GM23338 (cell line): ENCODE measurements around the gene SYNDIG1. TPM values are rescaled to one million over a fixed set of nuclear protein-coding genes. Genes with fewer than 3 reads are reported as not detected.

Experiments used
- ATAC-seq: fragments of 200-7000 bp; cut with Tn5 transposase; 3 replicates; pipeline ENCODE4 v1.9.1; 2020
- DNase-seq: peaks from one replicate; pipeline ENCODE4 v3.0.0-alpha.2; 2015; ENCODE audit warnings: low spot score
- H2AFZ ChIP-seq: fragments of 200-600 bp; sonication (generic); 2 replicates; pipeline ENCODE4 v1.8.0; 2016; ENCODE audit warnings: antibody characterized with exemption, mild to moderate bottlenecking, moderate library complexity
- H3F3A ChIP-seq: fragments of 200-600 bp; sonication (generic); replicated peaks from 2 replicates; pipeline ENCODE4 v1.8.0; 2017; ENCODE audit warnings: antibody characterized with exemption, mixed run types, low read depth
- H3K27ac ChIP-seq: fragments of 200-600 bp; sonication (generic); 2 replicates; pipeline ENCODE4 v1.6.1; 2016; ENCODE audit warnings: low read depth
- H3K27me3 ChIP-seq: fragments of 200-600 bp; sonication (generic); 2 replicates; pipeline ENCODE4 v1.8.0; 2016; ENCODE audit warnings: mild to moderate bottlenecking, mixed run types, moderate library complexity; ENCODE audit not compliant: insufficient read depth
- H3K36me3 ChIP-seq: fragments of 200-600 bp; sonication (generic); 2 replicates; pipeline ENCODE4 v1.8.0; 2016; ENCODE audit warnings: mild to moderate bottlenecking; ENCODE audit not compliant: insufficient read depth
- H3K4me1 ChIP-seq: fragments of 200-600 bp; sonication (generic); 2 replicates; pipeline ENCODE4 v1.8.0; 2016; ENCODE audit warnings: mild to moderate bottlenecking, moderate library complexity; ENCODE audit not compliant: insufficient read depth
- H3K4me2 ChIP-seq: fragments of 200-600 bp; sonication (generic); 2 replicates; pipeline ENCODE4 v1.7.1; 2017; ENCODE audit warnings: mixed run types
- H3K4me3 ChIP-seq: fragments of 200-600 bp; sonication (generic); 2 replicates; pipeline ENCODE4 v1.6.1; 2016; ENCODE audit warnings: mixed run types
- H3K79me2 ChIP-seq: fragments of 200-600 bp; sonication (generic); replicated peaks from 2 replicates; pipeline ENCODE4 v1.8.0; 2017; ENCODE audit warnings: mild to moderate bottlenecking; ENCODE audit not compliant: insufficient read depth
- H3K9me2 ChIP-seq: fragments of 200-600 bp; sonication (generic); 2 replicates; pipeline ENCODE4 v1.8.0; 2017; ENCODE audit not compliant: insufficient read depth
- H4K20me1 ChIP-seq: fragments of 200-600 bp; sonication (generic); replicated peaks from 2 replicates; pipeline ENCODE4 v1.8.0; 2017; ENCODE audit warnings: mild to moderate bottlenecking; ENCODE audit not compliant: insufficient read depth
- H3K27ac Mint-ChIP-seq: 2 replicates; pipeline ENCODE4 v1.8.0; 2020; ENCODE audit warnings: inconsistent platforms, mild to moderate bottlenecking, moderate library complexity, mixed read lengths
- H3K27me3 Mint-ChIP-seq: 3 replicates; pipeline ENCODE4 v1.8.0; 2022; ENCODE audit warnings: low read depth, mild to moderate bottlenecking, moderate library complexity, mixed read lengths, inconsistent platforms; ENCODE audit not compliant: insufficient read depth, poor library complexity
- H3K36me3 Mint-ChIP-seq: 3 replicates; pipeline ENCODE4 v1.8.0; 2021; ENCODE audit warnings: low read depth, mild to moderate bottlenecking, inconsistent platforms, moderate library complexity, mixed read lengths
- H3K4me1 Mint-ChIP-seq: 3 replicates; pipeline ENCODE4 v1.8.0; 2020; ENCODE audit warnings: mild to moderate bottlenecking, inconsistent platforms, mixed read lengths
- H3K4me3 Mint-ChIP-seq: 3 replicates; pipeline ENCODE4 v1.8.0; 2021; ENCODE audit warnings: moderate library complexity, mild to moderate bottlenecking, inconsistent platforms, mixed read lengths
- H3K9me3 Mint-ChIP-seq: 3 replicates; pipeline ENCODE4 v1.8.0; 2020; ENCODE audit warnings: moderate library complexity, mild to moderate bottlenecking, inconsistent platforms, mixed read lengths
- CREB1 ChIP-seq: fragments of 250-450 bp; sonication (Bioruptor Pico); IDR thresholded peaks from 2 replicates; pipeline ENCODE4 v1.5.0; 2020; ENCODE audit warnings: low read depth, mild to moderate bottlenecking, moderate library complexity
- EZH2 ChIP-seq: fragments of 200-600 bp; sonication (generic); IDR thresholded peaks from one replicate; pipeline ENCODE4 v1.8.0; 2017; ENCODE audit warnings: antibody characterized with exemption, mild to moderate bottlenecking, low read depth; ENCODE audit not compliant: unreplicated experiment
- EZH2phosphoT487 ChIP-seq: fragments of 200-600 bp; sonication (generic); IDR thresholded peaks from one replicate; pipeline ENCODE4 v1.8.1; 2018; ENCODE audit warnings: antibody characterized with exemption; ENCODE audit not compliant: unreplicated experiment
- JUNB ChIP-seq: IDR thresholded peaks from one replicate; pipeline ENCODE4 v1.6.1; 2016; ENCODE audit warnings: antibody characterized with exemption; ENCODE audit not compliant: unreplicated experiment
- NANOG ChIP-seq: IDR thresholded peaks from 2 replicates; pipeline ENCODE4 v1.6.1; 2016; ENCODE audit warnings: antibody characterized with exemption, borderline replicate concordance
- POLR2AphosphoS5 ChIP-seq: IDR thresholded peaks from 2 replicates; pipeline ENCODE4 v1.6.1; 2016; ENCODE audit warnings: antibody characterized with exemption, low read depth
- STAT1 ChIP-seq: IDR thresholded peaks from one replicate; pipeline ENCODE4 v1.6.1; 2016; ENCODE audit warnings: antibody characterized with exemption; ENCODE audit not compliant: unreplicated experiment
- ZNF331 ChIP-seq: fragments of 250-450 bp; sonication (Bioruptor Pico); IDR thresholded peaks from 2 replicates; pipeline ENCODE4 v1.5.0; 2020; ENCODE audit warnings: low read depth, mild to moderate bottlenecking, moderate library complexity
- polyA plus RNA-seq: library from polyadenylated mRNA; unstranded; fragments of >200 nt; fragmentation: Nextera tagmentation; extraction: Ambion mirVana; gene quantifications from 2 replicates; pipeline ENCODE4 v1.2.1, GENCODE V29; 2016
- total RNA-seq: library from RNA; depleted of rRNA; stranded (reverse); fragments of >200 nt; shearing (Covaris generic); gene quantifications from 2 replicates; pipeline ENCODE4 v1.2.3, GENCODE V29; 2014
- TF ChIP-seq, protein P1 (sequence below), 2 experiments: fragments of 200-600 bp in 1 of 2; sonication (generic) in 1 of 2; conservative IDR thresholded peaks; 2 replicates each; pipeline versions ENCODE4 v1.5.1 to v1.6.1; 2016 to 2017; ENCODE audit warnings: antibody characterized with exemption in 2 of 2, low read depth in 2 of 2, mild to moderate bottlenecking in 2 of 2, moderate library complexity in 1 of 2
- TF ChIP-seq, protein P2 (sequence below): IDR thresholded peaks from one replicate; pipeline ENCODE4 v1.6.1; 2018; ENCODE audit warnings: antibody characterized with exemption; ENCODE audit not compliant: unreplicated experiment

SYNDIG1 gene
- total and polyA plus RNA-seq, 2 experiments from 2014 or later, result 2.8 to 4.8 TPM

DNA sequence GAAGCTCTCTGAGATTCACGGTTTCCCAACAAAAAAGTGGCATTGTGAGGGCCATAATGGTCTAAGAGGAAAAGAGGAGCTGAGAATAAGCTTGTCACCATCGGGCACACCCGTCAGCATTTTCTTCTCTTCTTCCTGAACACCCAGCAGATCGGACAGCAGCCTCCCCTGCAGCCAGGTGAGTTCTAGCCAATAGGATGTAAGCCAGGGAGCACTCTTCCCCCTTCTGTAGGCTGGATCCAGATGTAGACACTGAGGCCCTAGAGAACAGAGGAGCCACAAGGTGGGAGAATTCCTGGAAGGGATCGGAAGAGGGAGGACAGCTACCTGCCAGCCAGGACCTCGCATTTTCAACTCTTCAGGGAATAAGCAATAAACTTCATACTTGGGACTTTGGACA lies 228.0 kb downstream of the SYNDIG1 start (continued):
- TF ChIP-seq POLR2AphosphoS5, result no peak

- no peak for ATAC-seq
- Mint-ChIP-seq H3K27ac (no peak overlapping the region), H3K36me3 (no peaks in the 10 kb centered on the region; the same call in 2 of the 3 replicates), H3K9me3 (no peaks in the 10 kb centered on the region; the same call in 1 of the 3 replicates), H3K27me3 (peaks cover 12% of the 10 kb centered on the region), H3K4me3 (no peak overlapping the region), H3K4me1 (no peaks in the 10 kb centered on the region; the same call in 2 of the 3 replicates)
- Histone ChIP-seq H2AFZ (no peak overlapping the region), H3K79me2 (no peaks in the 10 kb centered on the region), H3F3A (no peaks in the 10 kb centered on the region), H3K4me1 (no peaks in the 10 kb centered on the region), H3K36me3 (no peaks in the 10 kb centered on the region), H3K27ac (no peak overlapping the region), H4K20me1 (no peaks in the 10 kb centered on the region), H3K27me3 (no peaks in the 10 kb centered on the region), H3K4me3 (no peak overlapping the region), H3K9me2 (0 out of 2 replicates have a peak, but pooled peaks cover 7% of the 10 kb centered on the region), H3K4me2 (no peak overlapping the region)
- TF ChIP-seq NANOG (no peak), EZH2phosphoT487 (no peak), EZH2 (no peak), ZNF331 (no peak), JUNB (no peak), STAT1 (no peak), CREB1 (no peak)
- TF ChIP-seq, protein P1, sequence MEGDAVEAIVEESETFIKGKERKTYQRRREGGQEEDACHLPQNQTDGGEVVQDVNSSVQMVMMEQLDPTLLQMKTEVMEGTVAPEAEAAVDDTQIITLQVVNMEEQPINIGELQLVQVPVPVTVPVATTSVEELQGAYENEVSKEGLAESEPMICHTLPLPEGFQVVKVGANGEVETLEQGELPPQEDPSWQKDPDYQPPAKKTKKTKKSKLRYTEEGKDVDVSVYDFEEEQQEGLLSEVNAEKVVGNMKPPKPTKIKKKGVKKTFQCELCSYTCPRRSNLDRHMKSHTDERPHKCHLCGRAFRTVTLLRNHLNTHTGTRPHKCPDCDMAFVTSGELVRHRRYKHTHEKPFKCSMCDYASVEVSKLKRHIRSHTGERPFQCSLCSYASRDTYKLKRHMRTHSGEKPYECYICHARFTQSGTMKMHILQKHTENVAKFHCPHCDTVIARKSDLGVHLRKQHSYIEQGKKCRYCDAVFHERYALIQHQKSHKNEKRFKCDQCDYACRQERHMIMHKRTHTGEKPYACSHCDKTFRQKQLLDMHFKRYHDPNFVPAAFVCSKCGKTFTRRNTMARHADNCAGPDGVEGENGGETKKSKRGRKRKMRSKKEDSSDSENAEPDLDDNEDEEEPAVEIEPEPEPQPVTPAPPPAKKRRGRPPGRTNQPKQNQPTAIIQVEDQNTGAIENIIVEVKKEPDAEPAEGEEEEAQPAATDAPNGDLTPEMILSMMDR (conservative IDR thresholded peaks at IDR 0.05; ENCODE audit: low read depth in 2 of 2), result no peak
- TF ChIP-seq, protein P2, sequence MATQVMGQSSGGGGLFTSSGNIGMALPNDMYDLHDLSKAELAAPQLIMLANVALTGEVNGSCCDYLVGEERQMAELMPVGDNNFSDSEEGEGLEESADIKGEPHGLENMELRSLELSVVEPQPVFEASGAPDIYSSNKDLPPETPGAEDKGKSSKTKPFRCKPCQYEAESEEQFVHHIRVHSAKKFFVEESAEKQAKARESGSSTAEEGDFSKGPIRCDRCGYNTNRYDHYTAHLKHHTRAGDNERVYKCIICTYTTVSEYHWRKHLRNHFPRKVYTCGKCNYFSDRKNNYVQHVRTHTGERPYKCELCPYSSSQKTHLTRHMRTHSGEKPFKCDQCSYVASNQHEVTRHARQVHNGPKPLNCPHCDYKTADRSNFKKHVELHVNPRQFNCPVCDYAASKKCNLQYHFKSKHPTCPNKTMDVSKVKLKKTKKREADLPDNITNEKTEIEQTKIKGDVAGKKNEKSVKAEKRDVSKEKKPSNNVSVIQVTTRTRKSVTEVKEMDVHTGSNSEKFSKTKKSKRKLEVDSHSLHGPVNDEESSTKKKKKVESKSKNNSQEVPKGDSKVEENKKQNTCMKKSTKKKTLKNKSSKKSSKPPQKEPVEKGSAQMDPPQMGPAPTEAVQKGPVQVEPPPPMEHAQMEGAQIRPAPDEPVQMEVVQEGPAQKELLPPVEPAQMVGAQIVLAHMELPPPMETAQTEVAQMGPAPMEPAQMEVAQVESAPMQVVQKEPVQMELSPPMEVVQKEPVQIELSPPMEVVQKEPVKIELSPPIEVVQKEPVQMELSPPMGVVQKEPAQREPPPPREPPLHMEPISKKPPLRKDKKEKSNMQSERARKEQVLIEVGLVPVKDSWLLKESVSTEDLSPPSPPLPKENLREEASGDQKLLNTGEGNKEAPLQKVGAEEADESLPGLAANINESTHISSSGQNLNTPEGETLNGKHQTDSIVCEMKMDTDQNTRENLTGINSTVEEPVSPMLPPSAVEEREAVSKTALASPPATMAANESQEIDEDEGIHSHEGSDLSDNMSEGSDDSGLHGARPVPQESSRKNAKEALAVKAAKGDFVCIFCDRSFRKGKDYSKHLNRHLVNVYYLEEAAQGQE, result no peak
- DNase-seq, result no peak
Measured at GRCh38 chr20:24698189-24698588, 228.8 kb downstream of the SYNDIG1 start.
